H1 (cell line): Measurements from ENCODE around the gene MRPL20. TPM values are rescaled to one million over a fixed set of nuclear protein-coding genes. Genes with fewer than 3 reads are reported as not detected.
"Not testable (repeated sequence)": the region's sequence is repeated elsewhere in the genome, so short reads cannot be mapped to it uniquely, and the experiment has no call there.

Source experiments
- CTCF ChIA-PET: fragments of 300-600 bp; sonication (Branson Sonifier 250); formaldehyde crosslinking; loops from one replicate; lab custom pipeline; 2021; ENCODE audit not compliant: partially characterized antibody; lab: Charles Lee
- POLR2A ChIA-PET: fragments of 300-600 bp; sonication (Branson Sonifier 250); formaldehyde crosslinking; loops from one replicate; lab custom pipeline; 2021; ENCODE audit warnings: inconsistent platforms; ENCODE audit not compliant: partially characterized antibody; lab: Charles Lee
- DNase-seq, 2 experiments: peaks; one replicate each; pipeline versions ENCODE4 v3.0.0 to v3.0.0-alpha.2; 2010 to 2022; ENCODE audit warnings: low spot score in 2 of 2, low read depth in 1 of 2, mixed read lengths in 1 of 2
- FAIRE-seq: peaks from 2 replicates; lab custom pipeline; 2011; peaks lifted over from hg19 to GRCh38; lab: Jason Lieb, UNC
- H2AFZ ChIP-seq: 2 replicates; pipeline ENCODE4 v1.8.1; 2012; ENCODE audit warnings: low read length, inconsistent platforms
- H2AK5ac ChIP-seq: 2 replicates; pipeline ENCODE4 v1.6.1; 2013; ENCODE audit warnings: low read depth, low read length
- H2BK120ac ChIP-seq: replicated peaks from 2 replicates; pipeline ENCODE3; 2013; ENCODE audit warnings: low read depth, low read length, inconsistent platforms
- H2BK12ac ChIP-seq: 2 replicates; pipeline ENCODE4 v1.6.1; 2013; ENCODE audit warnings: low read depth, low read length
- H2BK15ac ChIP-seq: 2 replicates; pipeline ENCODE4 v1.6.1; 2013; ENCODE audit warnings: low read length
- H2BK20ac ChIP-seq: 2 replicates; pipeline ENCODE4 v1.6.1; 2013; ENCODE audit warnings: low read length
- H2BK5ac ChIP-seq: 2 replicates; pipeline ENCODE4 v1.6.1; 2013; ENCODE audit warnings: low read depth, low read length
- H3K14ac ChIP-seq: 2 replicates; pipeline ENCODE4 v1.6.1; 2013; ENCODE audit warnings: inconsistent platforms; ENCODE audit not compliant: insufficient read length
- H3K18ac ChIP-seq: 2 replicates; pipeline ENCODE4 v1.6.1; 2013; ENCODE audit warnings: low read length; ENCODE audit errors: extremely low read depth
- H3K23ac ChIP-seq: 2 replicates; pipeline ENCODE4 v1.6.1; 2013; ENCODE audit warnings: inconsistent platforms; ENCODE audit not compliant: insufficient read length
- H3K23me2 ChIP-seq: 2 replicates; pipeline ENCODE4 v1.6.1; 2013; ENCODE audit warnings: low read depth, low read length
- H3K27ac ChIP-seq: 2 replicates; pipeline ENCODE4 v1.6.1; 2011; ENCODE audit warnings: low read depth, low read length, inconsistent platforms
- H3K27me3 ChIP-seq, 4 experiments: replicated peaks in 1 of 4; 1 replicate in 1 of 4; 2 replicates in 3 of 4; pipeline versions ENCODE4 v1.6.1 to v1.8.1; 2011 to 2013; ENCODE audit warnings: low read length in 3 of 4, mild to moderate bottlenecking in 3 of 4, inconsistent platforms in 2 of 4, mixed read lengths in 2 of 4, moderate library complexity in 1 of 4; ENCODE audit not compliant: control insufficient read depth in 3 of 4, insufficient read depth in 3 of 4; ENCODE audit errors: extremely low read depth in 1 of 4
- H3K36me3 ChIP-seq, 4 experiments: 2 replicates each; pipeline versions ENCODE4 v1.6.1 to v1.8.1; 2011 to 2013; ENCODE audit warnings: mild to moderate bottlenecking in 4 of 4, low read length in 3 of 4, moderate library complexity in 2 of 4, control low read depth in 1 of 4, inconsistent platforms in 1 of 4; ENCODE audit not compliant: insufficient read depth in 4 of 4, control insufficient read depth in 2 of 4
- H3K4ac ChIP-seq: replicated peaks from 2 replicates; pipeline ENCODE3; 2013; ENCODE audit warnings: low read length, low read depth, mixed read lengths, inconsistent platforms; ENCODE audit not compliant: insufficient read length
- H3K4me1 ChIP-seq, 4 experiments: replicated peaks in 1 of 4; 1 replicate in 1 of 4; 2 replicates in 3 of 4; pipeline versions ENCODE4 v1.6.1 to v1.8.1; 2011 to 2013; ENCODE audit warnings: low read length in 3 of 4, inconsistent platforms in 2 of 4, mixed read lengths in 1 of 4; ENCODE audit not compliant: insufficient read depth in 4 of 4, control insufficient read depth in 3 of 4
- H3K4me2 ChIP-seq, 2 experiments: 2 replicates each; pipeline versions ENCODE4 v1.6.1 to v1.8.1; 2011 to 2013; ENCODE audit warnings: low read depth in 2 of 2, low read length in 2 of 2, control low read depth in 1 of 2, inconsistent platforms in 1 of 2, mild to moderate bottlenecking in 1 of 2; ENCODE audit not compliant: insufficient read depth in 1 of 2
- H3K4me3 ChIP-seq, 4 experiments: fragments of 200-600, 300-600 bp in 1 of 4; sonication (generic), shearing (Covaris generic), sonication (Bioruptor Twin) in 1 of 4; 2 replicates each; pipeline versions ENCODE4 v1.5.1 to v1.8.1; 2011 to 2016; ENCODE audit warnings: low read length in 4 of 4, low read depth in 3 of 4, control low read depth in 2 of 4, inconsistent platforms in 2 of 4, mild to moderate bottlenecking in 2 of 4, mixed read lengths in 1 of 4, moderate library complexity in 1 of 4; ENCODE audit not compliant: insufficient read depth in 2 of 4; ENCODE audit errors: extremely low read depth in 1 of 4
- H3K56ac ChIP-seq: replicated peaks from 2 replicates; pipeline ENCODE3; 2013; ENCODE audit warnings: low read depth, mild to moderate bottlenecking, mixed read lengths, low read length, inconsistent platforms; ENCODE audit not compliant: insufficient read length
- H3K79me1 ChIP-seq: 2 replicates; pipeline ENCODE4 v1.6.1; 2013; ENCODE audit warnings: low read depth, low read length, control low read depth
- H3K79me2 ChIP-seq, 2 experiments: 2 replicates each; pipeline versions ENCODE4 v1.6.1 to v1.8.1; 2012 to 2013; ENCODE audit warnings: low read length in 2 of 2, mild to moderate bottlenecking in 2 of 2, inconsistent platforms in 1 of 2; ENCODE audit not compliant: insufficient read depth in 2 of 2, control insufficient read depth in 1 of 2
- H3K9ac ChIP-seq, 4 experiments: replicated peaks in 1 of 4; 1 replicate in 1 of 4; 2 replicates in 3 of 4; pipeline versions ENCODE4 v1.6.1 to v1.8.1; 2011 to 2013; ENCODE audit warnings: low read depth in 3 of 4, low read length in 3 of 4, control low read depth in 2 of 4, mild to moderate bottlenecking in 2 of 4, moderate library complexity in 2 of 4, inconsistent platforms in 1 of 4; ENCODE audit errors: extremely low read depth in 1 of 4
- H3K9me3 ChIP-seq, 2 experiments: 2 replicates each; pipeline versions ENCODE4 v1.6.1 to v1.8.1; 2012 to 2013; ENCODE audit warnings: mild to moderate bottlenecking in 2 of 2, moderate library complexity in 2 of 2, control low read depth in 1 of 2, inconsistent platforms in 1 of 2, low read depth in 1 of 2, low read length in 1 of 2, mixed read lengths in 1 of 2; ENCODE audit not compliant: insufficient read depth in 2 of 2
- H4K20me1 ChIP-seq, 2 experiments: replicated peaks in 1 of 2; 2 replicates each; pipeline versions ENCODE3 to v1.8.1; 2011 to 2013; ENCODE audit warnings: inconsistent platforms in 2 of 2, low read length in 2 of 2, mild to moderate bottlenecking in 1 of 2; ENCODE audit not compliant: insufficient read depth in 2 of 2, control insufficient read depth in 1 of 2
- H4K5ac ChIP-seq: 2 replicates; pipeline ENCODE4 v1.6.1; 2013; ENCODE audit warnings: low read length, low read depth, mixed read lengths, inconsistent platforms; ENCODE audit not compliant: insufficient read length
- H4K8ac ChIP-seq: 2 replicates; pipeline ENCODE4 v1.8.0; 2013; ENCODE audit warnings: mild to moderate bottlenecking, moderate library complexity, low read length, inconsistent platforms; ENCODE audit not compliant: insufficient read depth; ENCODE audit errors: extremely low read depth
- H4K91ac ChIP-seq: replicated peaks from 2 replicates; pipeline ENCODE3; 2013; ENCODE audit warnings: low read length, mixed read lengths, inconsistent platforms; ENCODE audit not compliant: insufficient read length
- NANOG ChIP-seq: IDR thresholded peaks from 2 replicates; pipeline ENCODE4 v1.6.1; 2011; ENCODE audit warnings: low read length, low read depth, mild to moderate bottlenecking, inconsistent platforms; ENCODE audit not compliant: insufficient read depth, poor library complexity, severe bottlenecking
- WGBS, 2 experiments: shearing (Covaris generic) in 1 of 2; methylation state at CpG; one replicate each; pipeline versions ENCODE4 v1.1.6 to v1.1.7; 2013 to 2015; ENCODE audit warnings: low lambda C conversion rate in 2 of 2, mixed read lengths in 2 of 2, inconsistent platforms in 1 of 2, low coverage in 1 of 2, missing lambda C conversion rate in 1 of 2; ENCODE audit not compliant: insufficient replicate concordance in 2 of 2, insufficient coverage in 1 of 2, insufficient read length in 1 of 2; ENCODE audit errors: extremely low coverage in 1 of 2, missing lambda C conversion rate in 1 of 2; 5-methylcytosine and 5-hydroxymethylcytosine counted together
- polyA plus RNA-seq, 7 experiments: library from polyadenylated mRNA; depleted of rRNA in 3 of 7; stranded (reverse) in 5 of 7; unstranded in 2 of 7; fragments of >200 nt in 5 of 7; fragments of 200-250 nt in 2 of 7; gene quantifications; 1 replicate in 5 of 7; 2 replicates in 1 of 7; 4 replicates in 1 of 7; pipeline versions ENCODE4 v1.2.1 to v1.2.3, GENCODE V29; 2011 to 2013; ENCODE audit warnings: missing spikeins in 2 of 7, mixed read lengths in 2 of 7
- total RNA-seq: library from RNA; stranded (reverse); fragmentation: NEBNext Ultra II Directional; extraction: Animal tissue kit (Norgen Biotek cat#: 25700); gene quantifications from 2 replicates; pipeline ENCODE4 v1.2.1, GENCODE V29; 2021

The MRPL20 gene
- total and polyA plus RNA-seq, 2 of the 8 experiments (the other 6 are each of a cell fraction or from before 2014, with no cell fraction given), result 126 to 151 TPM

- no peak for TF ChIP-seq NANOG
- TF ChIP-seq, all 59 proteins: peak for 0
These were observed 8.7 kb upstream of the MRPL20 start (continued) for GRCh38 chr1:1415751-1416150.

GRCh38 chr1:1412311-1412902 is 5.3 kb upstream of the MRPL20 start:
- not testable (repeated sequence) for H4K91ac ChIP-seq, H4K8ac ChIP-seq, H3K9me3 ChIP-seq, H3K14ac ChIP-seq, H3K9ac ChIP-seq, H3K27me3 ChIP-seq, FAIRE-seq, H3K18ac ChIP-seq, H4K20me1 ChIP-seq, H3K23ac ChIP-seq, DNase-seq, H2BK120ac ChIP-seq, H3K27ac ChIP-seq, H3K4ac ChIP-seq, H2BK15ac ChIP-seq, H2AFZ ChIP-seq, H3K4me2 ChIP-seq, H2BK20ac ChIP-seq, H3K56ac ChIP-seq, H3K4me3 ChIP-seq, H3K23me2 ChIP-seq, H3K79me1 ChIP-seq, H4K5ac ChIP-seq
- ChIA-PET CTCF (interaction anchor here (0.9 to 5.1 kb wide), 5 partner anchors 11 to 93 kb away, joined by 3 to 32 read pairs (median 6); no protein-coding TSS in a partner anchor), POLR2A (interaction anchor here (1.1 to 4.8 kb wide), 7 partner anchors 10 to 38 kb away, joined by 4 to 27 read pairs (median 10); partner anchors contain the start of genes AURKAIP1 and CCNL2)
- 0 out of 2 replicates have a peak overlapping the region, but pooled peaks have one; percentile 39 for H2AK5ac ChIP-seq
- peaks cover 5 to 20% (median 12%) of the 10 kb centered on the region in 4 experiments for H3K4me1 ChIP-seq
- 96% methylated on average over 11 of the region's 11 CpGs; no CpG with 5 or more reads in 1 of the 2 experiments for WGBS, 2 experiments
- H2BK5ac ChIP-seq, result 0 out of 2 replicates have a peak overlapping the region, but pooled peaks have one; percentile 18
- H3K36me3 ChIP-seq, result peaks cover 0 to 19% (median 1%) of the 10 kb centered on the region in 4 experiments; a peak in 2 of 8 replicates
- peaks cover 10 to 17% of the 10 kb centered on the region in 2 experiments for H3K79me2 ChIP-seq
- H2BK12ac ChIP-seq, result 0 out of 2 replicates have a peak overlapping the region, but pooled peaks have one; percentile 39
